Fibroblast of villous mesenchyme (primary cell): Measurements from ENCODE around the gene ACOT4. TPM values are rescaled to one million over a fixed set of nuclear protein-coding genes. Genes with fewer than 3 reads are reported as not detected.

Source experiments
- DNase-seq: peaks from one replicate; pipeline ENCODE4 v3.0.0-alpha.2; 2010; ENCODE audit warnings: low read depth
- H3K4me3 ChIP-seq: 2 replicates; pipeline ENCODE4 v1.5.1; 2011; ENCODE audit warnings: low read depth, mild to moderate bottlenecking, low read length
- total RNA-seq: library from RNA; depleted of rRNA; stranded (reverse); fragments of >200 nt; gene quantifications from 2 replicates; pipeline ENCODE4 v1.2.3, GENCODE V29; 2012
- TF ChIP-seq, protein P1 (sequence below): IDR thresholded peaks from 2 replicates; pipeline ENCODE4 v1.5.1; 2012; ENCODE audit warnings: low read depth, mild to moderate bottlenecking, low read length; ENCODE audit not compliant: insufficient read depth

Gene ACOT4
- total RNA-seq, 1 donor: 1.7 TPM

- no peak for DNase-seq
- H3K4me3 ChIP-seq: no peak overlapping the region
- TF ChIP-seq, protein P1, sequence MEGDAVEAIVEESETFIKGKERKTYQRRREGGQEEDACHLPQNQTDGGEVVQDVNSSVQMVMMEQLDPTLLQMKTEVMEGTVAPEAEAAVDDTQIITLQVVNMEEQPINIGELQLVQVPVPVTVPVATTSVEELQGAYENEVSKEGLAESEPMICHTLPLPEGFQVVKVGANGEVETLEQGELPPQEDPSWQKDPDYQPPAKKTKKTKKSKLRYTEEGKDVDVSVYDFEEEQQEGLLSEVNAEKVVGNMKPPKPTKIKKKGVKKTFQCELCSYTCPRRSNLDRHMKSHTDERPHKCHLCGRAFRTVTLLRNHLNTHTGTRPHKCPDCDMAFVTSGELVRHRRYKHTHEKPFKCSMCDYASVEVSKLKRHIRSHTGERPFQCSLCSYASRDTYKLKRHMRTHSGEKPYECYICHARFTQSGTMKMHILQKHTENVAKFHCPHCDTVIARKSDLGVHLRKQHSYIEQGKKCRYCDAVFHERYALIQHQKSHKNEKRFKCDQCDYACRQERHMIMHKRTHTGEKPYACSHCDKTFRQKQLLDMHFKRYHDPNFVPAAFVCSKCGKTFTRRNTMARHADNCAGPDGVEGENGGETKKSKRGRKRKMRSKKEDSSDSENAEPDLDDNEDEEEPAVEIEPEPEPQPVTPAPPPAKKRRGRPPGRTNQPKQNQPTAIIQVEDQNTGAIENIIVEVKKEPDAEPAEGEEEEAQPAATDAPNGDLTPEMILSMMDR: no peak
Observed at GRCh38 chr14:73619524-73619923, 27.9 kb downstream of the ACOT4 start.

DNA sequence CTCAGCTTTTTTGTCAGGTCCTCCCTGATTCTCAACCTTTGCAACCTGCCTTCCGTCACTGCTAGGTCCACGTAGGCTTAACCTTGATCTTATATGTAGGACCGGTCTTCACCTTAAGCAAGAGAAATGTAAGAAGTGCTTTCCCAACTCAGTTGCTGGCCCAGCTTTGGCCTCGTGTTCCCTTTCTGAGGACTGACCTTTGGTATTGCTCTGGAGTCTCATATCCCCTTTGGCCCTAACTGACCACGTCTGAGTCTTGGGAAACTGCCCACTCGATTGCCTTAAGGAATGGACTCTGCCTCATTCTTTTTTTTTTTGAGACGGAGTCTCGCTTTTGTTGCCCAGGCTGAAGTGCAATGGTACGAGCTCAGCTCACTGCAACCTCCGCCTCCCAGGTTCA lies 28.6 kb downstream of the ACOT4 start:
- H3K4me3 ChIP-seq: no peak overlapping the region
- no peak for DNase-seq
- TF ChIP-seq, protein P1: no peak

- DNase-seq: no peak
- TF ChIP-seq, protein P1: no peak
- H3K4me3 ChIP-seq: no peak overlapping the region
Observed at GRCh38 chr14:73623504-73624054, 31.9 kb downstream of the ACOT4 start.

DNA sequence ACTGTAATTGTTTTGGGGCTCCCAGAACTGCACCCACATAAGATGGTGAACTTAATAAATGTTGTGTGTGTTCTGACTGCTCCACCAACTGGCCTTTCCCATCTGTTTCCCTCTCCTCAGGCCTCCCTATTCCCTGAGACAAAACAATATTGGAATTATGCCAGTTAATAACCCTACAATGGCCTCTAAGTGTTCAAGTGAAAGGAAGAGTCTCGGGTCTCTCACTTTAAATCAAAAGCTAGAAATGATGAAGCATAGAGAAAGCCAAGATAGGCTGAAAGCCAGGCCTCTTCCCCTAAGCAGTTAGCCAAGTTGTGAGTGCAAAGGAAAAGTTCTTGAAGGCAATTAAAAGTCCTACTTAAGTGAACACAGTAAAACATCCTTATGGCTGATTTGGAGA lies 34.0 kb downstream of the ACOT4 start:
- no peak for DNase-seq

DNA sequence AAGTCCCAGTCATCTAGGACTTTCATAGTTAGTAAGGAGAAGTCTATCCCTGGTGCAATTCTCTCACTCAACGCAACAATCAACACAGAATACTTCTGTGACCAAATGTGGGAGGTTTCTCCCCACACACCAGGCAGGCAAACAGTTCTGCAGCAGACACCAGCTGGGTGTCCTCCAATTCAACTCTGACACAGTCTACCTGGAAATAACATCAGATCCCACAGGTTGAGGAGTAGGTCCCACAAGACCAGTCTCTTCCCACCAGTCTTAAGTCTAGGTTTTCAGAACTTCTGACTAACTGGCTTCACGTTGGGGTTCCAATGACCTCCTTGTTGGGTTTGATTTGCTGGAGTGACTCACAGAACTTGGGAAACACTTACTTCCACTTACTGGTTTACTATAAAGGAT lies 35.5 kb downstream of the ACOT4 start:
- TF ChIP-seq, protein P1: no peak
- DNase-seq: no peak
- no peak overlapping the region for H3K4me3 ChIP-seq

More for the DNA sequence above, 34.0 kb downstream of the ACOT4 start:
- TF ChIP-seq, protein P1: no peak
- no peak overlapping the region for H3K4me3 ChIP-seq

GRCh38 chr14:73630009-73630780 lies 38.5 kb downstream of the ACOT4 start:
- no peak for DNase-seq
- TF ChIP-seq, protein P1: no peak
- H3K4me3 ChIP-seq: no peak overlapping the region
